ENCODE measurements around the gene DLG4. TPM values are rescaled to one million over a fixed set of nuclear protein-coding genes. Genes with fewer than 3 reads are reported as not detected.

DLG4 gene
- total and polyA plus RNA-seq, 9 donors, result 11.0 to 67.7 (median 28.3) TPM

- Histone ChIP-seq H3K36me3 (no peaks in the 10 kb centered on the region), H3K27me3 (no peaks in the 10 kb centered on the region), H3K9me3 (no peaks in the 10 kb centered on the region), H3K4me3 (no peak overlapping the region), H3K27ac (no peak overlapping the region), H3K4me1 (ENCODE audit: insufficient read depth) (peaks cover 7% of the 10 kb centered on the region)
- TF ChIP-seq, protein P1, sequence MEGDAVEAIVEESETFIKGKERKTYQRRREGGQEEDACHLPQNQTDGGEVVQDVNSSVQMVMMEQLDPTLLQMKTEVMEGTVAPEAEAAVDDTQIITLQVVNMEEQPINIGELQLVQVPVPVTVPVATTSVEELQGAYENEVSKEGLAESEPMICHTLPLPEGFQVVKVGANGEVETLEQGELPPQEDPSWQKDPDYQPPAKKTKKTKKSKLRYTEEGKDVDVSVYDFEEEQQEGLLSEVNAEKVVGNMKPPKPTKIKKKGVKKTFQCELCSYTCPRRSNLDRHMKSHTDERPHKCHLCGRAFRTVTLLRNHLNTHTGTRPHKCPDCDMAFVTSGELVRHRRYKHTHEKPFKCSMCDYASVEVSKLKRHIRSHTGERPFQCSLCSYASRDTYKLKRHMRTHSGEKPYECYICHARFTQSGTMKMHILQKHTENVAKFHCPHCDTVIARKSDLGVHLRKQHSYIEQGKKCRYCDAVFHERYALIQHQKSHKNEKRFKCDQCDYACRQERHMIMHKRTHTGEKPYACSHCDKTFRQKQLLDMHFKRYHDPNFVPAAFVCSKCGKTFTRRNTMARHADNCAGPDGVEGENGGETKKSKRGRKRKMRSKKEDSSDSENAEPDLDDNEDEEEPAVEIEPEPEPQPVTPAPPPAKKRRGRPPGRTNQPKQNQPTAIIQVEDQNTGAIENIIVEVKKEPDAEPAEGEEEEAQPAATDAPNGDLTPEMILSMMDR (IDR thresholded peaks at IDR 0.05), result no peak
- TF ChIP-seq POLR2A (IDR thresholded peaks at IDR 0.05), result no peak
- no peak for TF ChIP-seq EP300 (IDR thresholded peaks at IDR 0.05)
- intact Hi-C loops (cut with DNase I), result no loop called here
- DNase-seq, result no peak
- 87 to 91% (median 88%) methylated on average over 4 of the region's 4 CpGs for WGBS, 3 donors
These were observed 34.9 kb upstream of the DLG4 start for GRCh38 chr17:7254511-7254910.

DNA sequence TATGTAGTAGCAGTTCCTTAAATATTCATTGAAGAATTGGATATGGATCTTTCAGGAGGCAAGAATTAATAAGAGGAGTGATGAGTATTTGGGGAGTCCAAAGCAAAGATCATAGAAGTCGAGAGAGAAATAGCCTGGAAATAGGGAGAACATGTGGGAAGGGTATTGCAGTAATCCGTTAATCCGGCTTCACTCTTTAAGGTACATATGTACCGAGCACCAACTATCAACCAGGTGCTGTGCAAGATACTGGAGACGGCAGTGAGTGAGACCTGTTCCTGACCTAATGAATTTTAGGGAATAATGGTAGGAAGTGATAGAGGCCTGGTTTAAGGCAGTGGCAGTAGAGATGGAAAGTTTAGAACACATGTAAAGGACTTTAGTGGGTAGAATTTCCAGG is 33.4 kb upstream of the DLG4 start:
- H3K36me3 ChIP-seq, result no peaks in the 10 kb centered on the region
- no peak for DNase-seq
- WGBS, 3 donors, result 68 to 75% (median 69%) methylated on average over 5 of the region's 5 CpGs
- intact Hi-C loops (cut with DNase I), result no loop called here
- H3K27me3 ChIP-seq, result no peaks in the 10 kb centered on the region
- peak overlapping the region in 1 of 2 donors; percentile 98 for H3K27ac ChIP-seq
- no peaks in the 10 kb centered on the region for H3K9me3 ChIP-seq
- H3K4me3 ChIP-seq, result no peak overlapping the region
- peaks cover 9% of the 10 kb centered on the region for H3K4me1 ChIP-seq (ENCODE audit: insufficient read depth)
- TF ChIP-seq, protein P1 (IDR thresholded peaks at IDR 0.05), result no peak
- no peak for TF ChIP-seq EP300 (IDR thresholded peaks at IDR 0.05)
- TF ChIP-seq POLR2A (IDR thresholded peaks at IDR 0.05), result no peak

DNA sequence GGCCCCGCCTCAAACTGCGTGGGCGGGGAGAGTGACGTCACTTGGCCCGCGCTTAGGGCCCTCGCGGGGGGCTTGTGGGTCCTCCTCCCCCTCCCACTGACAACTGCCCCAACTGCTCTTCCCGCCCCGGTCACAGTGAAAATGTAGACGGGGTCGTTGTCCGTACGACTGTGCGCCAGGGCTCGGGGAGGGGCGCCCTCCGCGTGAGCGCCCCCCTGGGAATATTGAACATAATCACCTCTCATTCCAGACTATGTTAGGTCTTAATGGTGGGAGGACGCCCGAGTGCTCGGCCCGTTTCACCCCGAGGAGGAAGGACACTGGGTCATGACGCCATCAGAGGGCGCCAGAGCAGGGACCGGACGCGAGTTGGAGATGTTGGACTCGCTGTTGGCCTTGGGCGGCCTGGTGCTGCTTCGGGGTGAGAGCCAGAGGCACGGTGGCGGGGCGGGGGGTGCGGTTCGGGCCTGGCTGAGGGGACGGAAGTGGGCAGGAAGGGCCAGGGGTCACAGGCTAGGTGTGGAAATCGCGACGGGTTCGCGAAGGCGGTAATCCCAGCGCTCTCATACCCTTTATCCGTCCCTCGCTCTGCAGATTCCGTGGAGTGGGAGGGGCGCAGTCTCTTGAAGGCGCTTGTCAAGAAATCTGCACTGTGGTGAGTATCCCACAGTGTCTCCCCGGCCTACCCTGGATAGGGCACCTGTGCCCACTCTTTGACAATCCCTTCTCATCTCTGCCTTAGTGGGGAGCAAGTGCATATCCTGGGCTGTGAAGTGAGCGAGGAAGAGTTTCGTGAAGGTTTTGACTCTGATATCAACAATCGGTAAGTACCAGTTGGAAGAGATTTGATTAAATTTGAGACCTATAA is 32.8 kb upstream of the DLG4 start, which contains the start of gene ELP5:
Gene ELP5, plus strand, starts transcription at position 40 of the 868 bp plus-strand sequence. Its CDS starts 336 bp downstream, at position 376.
- peak within 1 kb of the TSS; percentile 96 for H3K4me3 ChIP-seq
- no peaks in the 10 kb centered on the region for H3K36me3 ChIP-seq
- peak; percentile 95 to 97 (median 96) for DNase-seq
- H3K9me3 ChIP-seq, result no peaks in the 10 kb centered on the region
- TF ChIP-seq POLR2A (IDR thresholded peaks at IDR 0.05) (peak; percentile 51), EP300 (IDR thresholded peaks at IDR 0.05) (no peak)
- TF ChIP-seq, protein P1 (IDR thresholded peaks at IDR 0.05), result peak in 1 of 3 donors; percentile 55
- H3K27ac ChIP-seq, result peak within 1 kb of the TSS; percentile 82 to 98
- H3K4me1 ChIP-seq (ENCODE audit: insufficient read depth), result peaks cover 9% of the 10 kb centered on the region
- WGBS, 3 donors, result 1% methylated on average over 54 to 55 of the region's 55 CpGs
- no peaks in the 10 kb centered on the region for H3K27me3 ChIP-seq
- intact Hi-C loops (cut with DNase I), result no loop called here

DNA sequence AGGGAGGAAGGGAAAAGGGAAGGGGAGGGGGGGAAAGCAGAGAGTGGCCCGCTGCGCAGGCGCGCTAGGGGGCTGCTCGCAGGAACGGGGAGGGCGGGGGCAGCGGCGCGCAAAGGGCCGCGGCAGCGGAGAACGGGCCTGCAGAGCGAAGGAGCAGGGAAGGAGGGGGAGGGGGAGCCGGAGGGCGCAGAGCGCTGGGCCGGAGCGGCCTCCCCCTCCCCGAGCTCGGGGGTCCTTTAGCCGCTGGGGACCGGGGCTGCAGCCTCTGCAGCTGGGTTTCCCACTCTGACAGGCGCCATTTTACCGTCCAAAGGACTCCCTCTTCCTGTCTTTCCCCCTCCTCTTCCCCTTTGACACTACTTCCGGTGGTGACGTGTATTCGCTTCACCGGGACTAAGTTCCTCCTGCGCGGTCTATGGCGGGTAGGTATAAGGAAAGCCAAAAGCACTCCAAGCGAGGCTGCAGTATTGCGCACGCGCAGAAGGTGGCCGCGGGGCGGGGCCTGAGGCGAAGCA is 32.1 kb upstream of the DLG4 start, which contains the start of gene CTDNEP1:
Gene CTDNEP1, minus strand, starts transcription at position 74 of the 515 bp plus-strand sequence. CDS start 438 bp downstream, outside the sequence.
- WGBS, 3 donors, result 0 to 1% (median 1%) methylated on average over 35 to 41 of the region's 41 CpGs
- no peaks in the 10 kb centered on the region for H3K9me3 ChIP-seq
- H3K36me3 ChIP-seq, result no peaks in the 10 kb centered on the region
- H3K4me1 ChIP-seq (ENCODE audit: insufficient read depth), result peaks cover 9% of the 10 kb centered on the region
- H3K27me3 ChIP-seq, result no peaks in the 10 kb centered on the region
- intact Hi-C loops (cut with DNase I), result no loop called here
- peak; percentile 98 to 99 (median 99) for DNase-seq
- H3K4me3 ChIP-seq, result peak within 1 kb of the TSS; percentile 96
- TF ChIP-seq, protein P1 (IDR thresholded peaks at IDR 0.05), result no peak
- peak; percentile 37 for TF ChIP-seq POLR2A (IDR thresholded peaks at IDR 0.05)
- peak within 1 kb of the TSS; percentile 82 to 98 for H3K27ac ChIP-seq

Data from ovary (tissue), 9 donors.